Keratinocyte (primary cell): ENCODE data around the gene SEC14L5. TPM values are rescaled to one million over a fixed set of nuclear protein-coding genes. Genes with fewer than 3 reads are reported as not detected.

Source experiments
- DNase-seq: peaks from one replicate; pipeline ENCODE4 v3.0.0-alpha.2; 2011; ENCODE audit warnings: low read depth, missing footprints, low spot score
- FAIRE-seq: peaks from 2 replicates; lab custom pipeline; 2011; peaks lifted over from hg19 to GRCh38; lab: Jason Lieb, UNC
- H2AFZ ChIP-seq: 2 replicates; pipeline ENCODE4 v1.6.0; 2012; ENCODE audit warnings: low read length, control low read depth, inconsistent platforms; ENCODE audit not compliant: control insufficient read depth
- H3K27ac ChIP-seq: 2 replicates; pipeline ENCODE4 v1.5.1; 2011; ENCODE audit warnings: low read length; ENCODE audit not compliant: control insufficient read depth, insufficient read depth
- H3K27me3 ChIP-seq: 3 replicates; pipeline ENCODE4 v1.6.0; 2011; ENCODE audit warnings: low read length; ENCODE audit not compliant: control insufficient read depth, insufficient read depth; ENCODE audit errors: extremely low read depth
- H3K36me3 ChIP-seq, 2 experiments: 2 replicates in 1 of 2; 3 replicates in 1 of 2; pipeline ENCODE4 v1.5.1; 2011; ENCODE audit warnings: low read length in 2 of 2, mild to moderate bottlenecking in 1 of 2; ENCODE audit not compliant: control insufficient read depth in 2 of 2, insufficient read depth in 2 of 2; ENCODE audit errors: extremely low read depth in 1 of 2
- H3K4me1 ChIP-seq: 3 replicates; pipeline ENCODE4 v1.5.1; 2011; ENCODE audit warnings: low read length; ENCODE audit not compliant: control insufficient read depth, insufficient read depth; ENCODE audit errors: extremely low read depth
- H3K4me2 ChIP-seq: 3 replicates; pipeline ENCODE4 v1.6.0; 2011; ENCODE audit warnings: low read depth, low read length; ENCODE audit not compliant: control insufficient read depth, insufficient read depth; ENCODE audit errors: extremely low read depth
- H3K4me3 ChIP-seq, 3 experiments: fragments of 200-600 bp in 1 of 3; sonication (generic) in 1 of 3; 2 replicates in 2 of 3; 3 replicates in 1 of 3; pipeline ENCODE4 v1.5.1; 2011 to 2016; ENCODE audit warnings: low read length in 3 of 3, mild to moderate bottlenecking in 3 of 3, control low read depth in 2 of 3, inconsistent platforms in 1 of 3, low read depth in 1 of 3, mixed read lengths in 1 of 3, mixed run types in 1 of 3, moderate library complexity in 1 of 3; ENCODE audit not compliant: control insufficient read depth in 2 of 3, insufficient read depth in 2 of 3; ENCODE audit errors: extremely low read depth in 1 of 3
- H3K79me2 ChIP-seq: 2 replicates; pipeline ENCODE4 v1.6.0; 2012; ENCODE audit warnings: low read length; ENCODE audit not compliant: control insufficient read depth, insufficient read depth
- H3K9ac ChIP-seq: 3 replicates; pipeline ENCODE4 v1.6.0; 2011; ENCODE audit warnings: low read length; ENCODE audit not compliant: control insufficient read depth, insufficient read depth; ENCODE audit errors: extremely low read depth
- H3K9me1 ChIP-seq: 3 replicates; pipeline ENCODE4 v1.6.0; 2011; ENCODE audit warnings: low read length; ENCODE audit not compliant: control insufficient read depth, insufficient read depth; ENCODE audit errors: extremely low read depth
- H3K9me3 ChIP-seq: 2 replicates; pipeline ENCODE4 v1.5.1; 2012; ENCODE audit warnings: low read depth, low read length; ENCODE audit not compliant: control insufficient read depth
- H4K20me1 ChIP-seq: 3 replicates; pipeline ENCODE4 v1.6.0; 2011; ENCODE audit warnings: low read length; ENCODE audit not compliant: control insufficient read depth, insufficient read depth; ENCODE audit errors: extremely low read depth
- EZH2 ChIP-seq: IDR thresholded peaks from one replicate; pipeline ENCODE4 v1.6.1; 2012; ENCODE audit warnings: inconsistent platforms, mild to moderate bottlenecking, low read length, moderate library complexity
- dilution Hi-C: fragments of 300-500 bp; cut with MboI; formaldehyde crosslinking; loops from one replicate; pipeline ENCODE4 v1.7.0; 2020; ENCODE audit warnings: low sequenced_read_pairs; ENCODE audit not compliant: extremely low pct_ligation_motif_present
- polyA plus RNA-seq, 5 experiments: library from polyadenylated mRNA; depleted of rRNA in 3 of 5; stranded (reverse) in 3 of 5; stranded (forward) in 1 of 5; unstranded in 1 of 5; fragments of >200 nt; gene quantifications; 1 replicate in 1 of 5; 2 replicates in 3 of 5; 3 replicates in 1 of 5; pipeline versions ENCODE4 v1.2.1 to v1.2.3, GENCODE V29; 2011 to 2012; ENCODE audit warnings: missing spikeins in 2 of 5, low read depth in 1 of 5, low replicate concordance in 1 of 5
- TF ChIP-seq, protein P1 (sequence below), 3 experiments: IDR thresholded peaks in 1 of 3; conservative IDR thresholded peaks in 1 of 3; optimal IDR thresholded peaks in 1 of 3; 2 replicates in 2 of 3; 3 replicates in 1 of 3; pipeline versions ENCODE3 to v1.5.1; 2011; ENCODE audit warnings: low read length in 3 of 3, mild to moderate bottlenecking in 3 of 3, moderate library complexity in 2 of 3, control low read depth in 1 of 3, inconsistent platforms in 1 of 3; ENCODE audit not compliant: insufficient read depth in 2 of 3; ENCODE audit errors: extremely low read depth in 1 of 3

SEC14L5 gene
- polyA plus RNA-seq, 1 donor (not counting 4 experiments of a cell fraction or from before 2014, with no cell fraction given), result 0.08 TPM

DNA sequence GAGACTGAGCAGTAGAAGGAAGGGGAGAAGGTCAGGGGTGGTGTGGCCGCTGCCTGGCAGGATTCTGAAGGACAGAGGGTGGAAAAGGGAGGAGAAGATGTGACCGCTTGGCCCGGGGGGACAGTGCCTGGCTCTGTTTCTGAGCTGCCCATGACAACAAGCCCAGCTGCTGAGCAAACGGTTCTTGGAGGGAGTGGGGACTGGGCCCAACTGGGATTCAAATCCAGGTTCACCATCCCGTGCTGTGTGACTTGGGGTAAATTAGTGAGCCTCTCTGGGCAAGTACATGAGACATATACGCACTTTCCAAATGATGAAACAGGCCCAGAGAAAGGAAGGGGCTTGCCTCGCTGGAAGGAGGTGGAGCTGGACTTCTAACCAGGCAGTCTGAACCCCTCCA lies 23.3 kb downstream of the SEC14L5 start:
- no peak for DNase-seq
- Histone ChIP-seq H3K27me3 (no peaks in the 10 kb centered on the region), H2AFZ (no peak overlapping the region), H3K27ac (no peak overlapping the region), H3K9me1 (no peaks in the 10 kb centered on the region), H3K4me2 (no peak overlapping the region), H3K9me3 (no peaks in the 10 kb centered on the region), H4K20me1 (no peaks in the 10 kb centered on the region), H3K79me2 (no peaks in the 10 kb centered on the region), H3K36me3 (no peaks in the 10 kb centered on the region), H3K4me1 (no peaks in the 10 kb centered on the region), H3K9ac (no peak overlapping the region), H3K4me3 (no peak overlapping the region)
- no peak for FAIRE-seq
- dilution Hi-C loops, result no loop called here
- TF ChIP-seq, protein P1, sequence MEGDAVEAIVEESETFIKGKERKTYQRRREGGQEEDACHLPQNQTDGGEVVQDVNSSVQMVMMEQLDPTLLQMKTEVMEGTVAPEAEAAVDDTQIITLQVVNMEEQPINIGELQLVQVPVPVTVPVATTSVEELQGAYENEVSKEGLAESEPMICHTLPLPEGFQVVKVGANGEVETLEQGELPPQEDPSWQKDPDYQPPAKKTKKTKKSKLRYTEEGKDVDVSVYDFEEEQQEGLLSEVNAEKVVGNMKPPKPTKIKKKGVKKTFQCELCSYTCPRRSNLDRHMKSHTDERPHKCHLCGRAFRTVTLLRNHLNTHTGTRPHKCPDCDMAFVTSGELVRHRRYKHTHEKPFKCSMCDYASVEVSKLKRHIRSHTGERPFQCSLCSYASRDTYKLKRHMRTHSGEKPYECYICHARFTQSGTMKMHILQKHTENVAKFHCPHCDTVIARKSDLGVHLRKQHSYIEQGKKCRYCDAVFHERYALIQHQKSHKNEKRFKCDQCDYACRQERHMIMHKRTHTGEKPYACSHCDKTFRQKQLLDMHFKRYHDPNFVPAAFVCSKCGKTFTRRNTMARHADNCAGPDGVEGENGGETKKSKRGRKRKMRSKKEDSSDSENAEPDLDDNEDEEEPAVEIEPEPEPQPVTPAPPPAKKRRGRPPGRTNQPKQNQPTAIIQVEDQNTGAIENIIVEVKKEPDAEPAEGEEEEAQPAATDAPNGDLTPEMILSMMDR (optimal IDR thresholded peaks at IDR 0.05 in 1 of 3, IDR thresholded peaks at IDR 0.05 in 1 of 3, conservative IDR thresholded peaks at IDR 0.05 in 1 of 3; ENCODE audit: extremely low read depth in 1 of 3, insufficient read depth in 2 of 3, low read length in 3 of 3), result no peak
- no peak for TF ChIP-seq EZH2

DNA sequence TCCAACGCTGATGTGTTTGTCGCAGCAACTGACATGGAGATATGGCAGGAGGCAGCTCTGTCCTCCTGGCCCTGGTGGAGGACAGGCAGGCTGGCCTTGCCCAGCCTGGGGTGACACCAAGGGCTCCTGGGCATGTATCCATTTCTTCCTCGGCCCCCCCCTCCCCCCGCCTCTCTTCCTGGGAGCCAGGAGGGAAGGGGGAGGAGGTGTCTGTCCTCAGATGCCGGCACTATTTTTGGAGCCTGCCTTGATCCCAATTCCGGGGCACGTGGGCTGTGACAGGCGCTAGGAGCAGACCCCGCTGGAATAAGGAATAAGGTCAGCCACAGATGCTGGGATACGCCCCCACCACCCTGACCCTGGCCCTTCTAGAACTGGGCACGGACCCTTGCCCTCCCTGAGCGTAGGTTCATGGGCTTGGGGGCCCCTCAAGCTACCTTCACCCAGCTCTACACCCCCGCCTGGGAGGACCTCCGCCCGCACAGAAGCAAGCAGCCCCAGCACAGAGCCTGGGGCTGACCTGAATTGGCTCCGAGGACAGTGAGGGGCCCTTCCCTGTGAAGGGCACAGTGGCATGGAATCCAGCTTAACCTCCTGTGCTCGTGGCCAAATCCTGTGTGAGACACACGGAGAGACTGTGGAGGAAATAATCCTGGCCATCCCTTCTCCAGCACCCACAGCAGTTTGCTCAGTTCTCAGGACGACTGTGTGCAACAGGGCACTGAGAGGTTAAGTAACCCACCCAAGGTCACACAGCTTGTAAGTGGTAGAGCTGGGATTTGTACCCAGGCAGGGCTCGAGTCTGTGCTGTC lies 24.1 kb downstream of the SEC14L5 start:
- Histone ChIP-seq H2AFZ (no peak overlapping the region), H3K36me3 (no peaks in the 10 kb centered on the region), H3K9ac (no peak overlapping the region), H3K79me2 (no peaks in the 10 kb centered on the region), H3K27ac (no peak overlapping the region), H3K4me2 (no peak overlapping the region), H3K9me3 (no peaks in the 10 kb centered on the region), H4K20me1 (no peaks in the 10 kb centered on the region), H3K27me3 (peaks cover 5% of the 10 kb centered on the region), H3K9me1 (no peaks in the 10 kb centered on the region), H3K4me3 (no peak overlapping the region), H3K4me1 (no peaks in the 10 kb centered on the region)
- TF ChIP-seq EZH2, result no peak
- TF ChIP-seq, protein P1 (optimal IDR thresholded peaks at IDR 0.05 in 1 of 3, IDR thresholded peaks at IDR 0.05 in 1 of 3, conservative IDR thresholded peaks at IDR 0.05 in 1 of 3; ENCODE audit: extremely low read depth in 1 of 3, insufficient read depth in 2 of 3, low read length in 3 of 3), result no peak
- dilution Hi-C loops, result no loop called here
- FAIRE-seq (no peak), DNase-seq (no peak)
